Heart right ventricle (tissue), 16 donors: ENCODE measurements around the gene VDR. TPM values are rescaled to one million over a fixed set of nuclear protein-coding genes. Genes with fewer than 3 reads are reported as not detected.

Experiments
- ATAC-seq, 8 donors: fragments of 200-7000 bp; cut with Tn5 transposase; one replicate each; pipeline ENCODE4 v1.9.1; 2020; ENCODE audit warnings: mild to moderate bottlenecking in 8 of 8, moderate library complexity in 8 of 8, moderate number of reproducible peaks in 1 of 8
- DNase-seq, 2 donors: peaks; one replicate each; pipeline ENCODE4 v3.0.0-alpha.2; 2020
- H3K27ac ChIP-seq, 10 donors: fragments of 200-600 bp; sonication (generic) in 2 of 10; one replicate each; pipeline versions ENCODE4 v1.5.0 to v1.8.0; 2020 to 2022; ENCODE audit warnings: mild to moderate bottlenecking in 3 of 10
- H3K27me3 ChIP-seq, 7 donors: fragments of 200-600 bp; one replicate each; pipeline ENCODE4 v1.8.0; 2021 to 2022; ENCODE audit warnings: mild to moderate bottlenecking in 2 of 7
- H3K36me3 ChIP-seq, 9 donors: fragments of 200-600 bp; sonication (generic) in 1 of 9; one replicate each; pipeline versions ENCODE4 v1.5.0 to v1.8.0; 2020 to 2022; ENCODE audit warnings: mild to moderate bottlenecking in 2 of 9
- H3K4me1 ChIP-seq, 9 donors: fragments of 200-600 bp; sonication (generic) in 1 of 9; one replicate each; pipeline versions ENCODE4 v1.5.0 to v1.8.0; 2020 to 2022; ENCODE audit warnings: mild to moderate bottlenecking in 4 of 9
- H3K4me3 ChIP-seq, 10 donors: fragments of 200-600 bp; sonication (generic) in 2 of 10; one replicate each; pipeline versions ENCODE4 v1.5.0 to v1.8.0; 2020 to 2022; ENCODE audit warnings: mild to moderate bottlenecking in 7 of 10, moderate library complexity in 2 of 10
- H3K9me3 ChIP-seq, 11 donors: fragments of 200-600 bp in 10 of 11; sonication (generic) in 2 of 11; one replicate each; pipeline versions ENCODE4 v1.5.0 to v1.8.0; 2013 to 2022; ENCODE audit warnings: mild to moderate bottlenecking in 2 of 11, control low read depth in 1 of 11, moderate library complexity in 1 of 11
- WGBS, 2 donors: extraction: QIAGEN DNeasy Blood & Tissue Kit; methylation state at CpG; one replicate each; pipeline ENCODE4 v1.1.7; 2013; ENCODE audit warnings: inconsistent platforms in 1 of 2; 5-methylcytosine and 5-hydroxymethylcytosine counted together
- intact Hi-C, 10 donors: fragments of 100-400 bp; cut with DNase I; formaldehyde crosslinking; loops; one replicate each; pipeline versions ENCODE4 v1.11.1 to v1.14.2; 2022
- polyA plus RNA-seq, 2 donors: library from polyadenylated mRNA; stranded (reverse); fragments of 200-250 nt; gene quantifications; one replicate each; pipeline ENCODE4 v1.2.3, GENCODE V29; 2013
- total RNA-seq, 10 donors: library from RNA; stranded (reverse); fragmentation: NEBNext Ultra II Directional in 3 of 10; extraction: Animal tissue kit (Norgen Biotek cat#: 25700) in 3 of 10; gene quantifications; one replicate each; pipeline versions ENCODE4 v1.2.1 to v1.2.4, GENCODE V29; 2021 to 2023
- TF ChIP-seq, protein P1 (sequence below), 9 donors: fragments of 200-600 bp; sonication (generic) in 2 of 9; IDR thresholded peaks; one replicate each; pipeline versions ENCODE4 v1.5.0 to v1.8.0; 2021 to 2022; ENCODE audit warnings: antibody characterized with exemption in 9 of 9, mild to moderate bottlenecking in 5 of 9, moderate library complexity in 1 of 9
- donor health status: Arrhythmogenic right ventricular cardiomyopathy.
- donor health status: ischemic (EF 13 %, LVEDD 7.1; RV severe dilation, severe dysfunction).
- donor health status: healthy with polysubstance abuse.
- donor health status: DM: no; HTN: yes; CAD: no.
- donor health status: DM: no; HTN: no; CAD: no.
- donor health status: ischemic (EF 25% LVEDD 6.9; RV normal size, moderate dysfunction).
- donor health status: ischemic (EF 25% LVEDD 5.7; RV mildly dilated, moderate dysfunction).
- donor health status: healthy.
- donor health status: DM: yes; HTN: yes; CAD: no.
- donor health status: Ischemic cardiomyopathy.
- donor health status: ischemic (EF 35%, LVEDD 5.7; RV mildly dilated, moderate dysfunction).
- donor health status: nonischemic (EF 11% LVEDD 7.7; RV severe dilation, severe dysfunction).
- donor health status: DM: yes; HTN: yes; CAD: no.
- donor health status: PGD.
- donor health status: ischemic (EF 29% LVEDD 5.4; RV normal size, mild dysfunction).
- donor health status: nonischemic (EF 23%, LVEDD 6.1; RV moderate dilation, normal function).

The VDR gene
- total and polyA plus RNA-seq, 12 donors = 0.08 to 3.0 (median 0.31) TPM

DNA sequence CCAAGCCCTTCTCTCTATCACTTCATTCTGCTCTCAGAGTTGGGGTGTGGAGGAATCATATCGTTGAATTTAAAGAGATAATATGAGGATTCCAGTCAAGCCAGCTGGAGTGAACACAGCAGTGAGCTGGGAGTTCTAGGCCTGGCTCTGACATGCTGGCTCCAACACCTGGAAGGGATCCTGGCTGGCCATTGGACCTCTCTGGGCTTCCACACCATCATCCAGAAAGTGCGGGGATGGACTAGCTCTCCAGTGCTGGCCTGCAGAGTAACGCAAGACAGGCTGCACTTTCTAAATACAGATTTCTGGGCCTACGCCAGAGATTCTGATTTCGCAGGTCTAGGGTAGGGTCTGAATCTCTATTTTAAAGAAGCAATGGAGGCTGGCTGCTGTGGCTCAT is 50.3 kb downstream of the VDR start:
- no peak for ATAC-seq
- H3K9me3 ChIP-seq = no peaks in the 10 kb centered on the region
- H3K27me3 ChIP-seq = no peaks in the 10 kb centered on the region
- no peak for DNase-seq
- H3K36me3 ChIP-seq = peaks cover 0 to 64% (median 0%) of the 10 kb centered on the region in 9 donors
- TF ChIP-seq, protein P1, sequence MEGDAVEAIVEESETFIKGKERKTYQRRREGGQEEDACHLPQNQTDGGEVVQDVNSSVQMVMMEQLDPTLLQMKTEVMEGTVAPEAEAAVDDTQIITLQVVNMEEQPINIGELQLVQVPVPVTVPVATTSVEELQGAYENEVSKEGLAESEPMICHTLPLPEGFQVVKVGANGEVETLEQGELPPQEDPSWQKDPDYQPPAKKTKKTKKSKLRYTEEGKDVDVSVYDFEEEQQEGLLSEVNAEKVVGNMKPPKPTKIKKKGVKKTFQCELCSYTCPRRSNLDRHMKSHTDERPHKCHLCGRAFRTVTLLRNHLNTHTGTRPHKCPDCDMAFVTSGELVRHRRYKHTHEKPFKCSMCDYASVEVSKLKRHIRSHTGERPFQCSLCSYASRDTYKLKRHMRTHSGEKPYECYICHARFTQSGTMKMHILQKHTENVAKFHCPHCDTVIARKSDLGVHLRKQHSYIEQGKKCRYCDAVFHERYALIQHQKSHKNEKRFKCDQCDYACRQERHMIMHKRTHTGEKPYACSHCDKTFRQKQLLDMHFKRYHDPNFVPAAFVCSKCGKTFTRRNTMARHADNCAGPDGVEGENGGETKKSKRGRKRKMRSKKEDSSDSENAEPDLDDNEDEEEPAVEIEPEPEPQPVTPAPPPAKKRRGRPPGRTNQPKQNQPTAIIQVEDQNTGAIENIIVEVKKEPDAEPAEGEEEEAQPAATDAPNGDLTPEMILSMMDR (IDR thresholded peaks at IDR 0.05) = no peak
- no peak overlapping the region for H3K27ac ChIP-seq
- intact Hi-C loops = loop anchor here in 1 of 10 donors (10.0 kb wide), 1 partner anchor 90 kb away; no protein-coding TSS in a partner anchor
- H3K4me1 ChIP-seq = peaks cover 0 to 4% (median 0%) of the 10 kb centered on the region in 9 donors
- 55 to 72% methylated on average over 5 of the region's 5 CpGs for WGBS, 2 donors
- H3K4me3 ChIP-seq = no peak overlapping the region

DNA sequence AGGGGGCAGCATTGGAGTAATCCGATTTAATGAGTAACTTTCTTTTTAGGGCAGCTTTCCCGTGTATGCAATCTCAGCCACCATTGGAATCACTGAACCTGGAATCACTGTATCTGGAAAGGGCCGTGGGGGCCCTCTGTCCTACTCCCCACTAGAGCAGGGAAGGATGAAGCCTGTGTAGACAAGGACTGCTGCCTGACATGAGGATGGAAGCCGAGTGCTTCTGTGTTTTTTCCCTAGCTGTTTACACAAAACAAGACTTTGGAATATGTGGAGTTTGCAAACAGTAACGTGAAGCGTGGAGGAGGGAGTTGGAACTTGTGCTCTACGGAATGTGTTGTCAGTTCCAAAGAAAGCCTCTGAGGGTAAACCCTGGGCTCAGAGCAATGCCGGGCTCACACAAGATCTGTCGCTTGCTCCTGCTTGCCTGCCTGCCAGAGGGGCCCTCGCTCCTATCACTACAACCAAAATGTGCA is 52.7 kb downstream of the VDR start:
- Histone ChIP-seq H3K4me3 (no peak overlapping the region), H3K27me3 (no peaks in the 10 kb centered on the region), H3K36me3 (peaks cover 0 to 64% (median 0%) of the 10 kb centered on the region in 9 donors), H3K4me1 (peaks cover 0 to 5% (median 0%) of the 10 kb centered on the region in 9 donors), H3K9me3 (no peaks in the 10 kb centered on the region), H3K27ac (no peak overlapping the region)
- no peak for DNase-seq
- ATAC-seq = peak in 4 of 8 donors; percentile 17 to 43 (median 30)
- 52 to 60% methylated on average over 10 of the region's 10 CpGs for WGBS, 2 donors
- intact Hi-C loops = loop anchor here in 1 of 10 donors (10.0 kb wide), 1 partner anchor 93 kb away; no protein-coding TSS in a partner anchor
- TF ChIP-seq, protein P1 (IDR thresholded peaks at IDR 0.05) = no peak

DNA sequence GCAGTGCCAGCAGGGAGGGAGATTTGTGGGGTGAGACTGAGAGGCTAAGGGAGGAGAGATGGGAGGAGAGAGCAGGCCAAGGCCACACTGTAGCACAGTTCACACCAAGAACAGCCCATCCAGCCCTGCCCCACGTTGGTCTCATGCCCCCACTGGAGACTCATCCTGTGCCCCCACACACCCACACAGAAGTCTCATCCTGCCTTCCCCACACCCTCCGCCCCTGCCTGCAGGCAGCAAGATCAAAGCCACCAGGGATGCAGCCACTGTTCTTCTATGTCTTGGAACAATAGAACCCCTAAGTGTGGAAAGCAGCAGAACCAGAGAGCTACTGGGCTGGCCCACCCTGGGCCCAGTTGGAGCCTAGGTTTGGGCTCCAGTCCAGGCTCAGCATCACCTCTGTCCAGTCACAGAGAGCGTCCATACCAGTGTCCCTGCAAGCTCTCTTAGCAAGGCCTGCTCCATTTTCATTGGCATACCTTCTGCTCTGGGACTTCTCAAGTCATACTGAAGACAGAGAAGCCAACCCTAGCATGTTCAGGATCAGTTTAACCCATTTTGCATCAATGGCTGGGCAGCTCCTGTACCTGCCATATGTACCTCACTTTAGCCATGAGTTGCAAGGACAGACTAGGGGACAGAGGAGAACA is 53.4 kb downstream of the VDR start:
- no peak overlapping the region for H3K27ac ChIP-seq
- TF ChIP-seq, protein P1 (IDR thresholded peaks at IDR 0.05) = no peak
- DNase-seq (no peak), ATAC-seq (peak in 1 of 8 donors; percentile 37)
- peaks cover 0 to 5% (median 0%) of the 10 kb centered on the region in 9 donors for H3K4me1 ChIP-seq
- WGBS, 2 donors = 73 to 75% methylated on average over 3 of the region's 3 CpGs
- H3K27me3 ChIP-seq = no peaks in the 10 kb centered on the region
- H3K4me3 ChIP-seq = no peak overlapping the region
- intact Hi-C loops = loop anchor here in 1 of 10 donors (10.0 kb wide), 1 partner anchor 93 kb away; no protein-coding TSS in a partner anchor
- no peaks in the 10 kb centered on the region for H3K9me3 ChIP-seq
- H3K36me3 ChIP-seq = peaks cover 0 to 63% (median 0%) of the 10 kb centered on the region in 9 donors

DNA sequence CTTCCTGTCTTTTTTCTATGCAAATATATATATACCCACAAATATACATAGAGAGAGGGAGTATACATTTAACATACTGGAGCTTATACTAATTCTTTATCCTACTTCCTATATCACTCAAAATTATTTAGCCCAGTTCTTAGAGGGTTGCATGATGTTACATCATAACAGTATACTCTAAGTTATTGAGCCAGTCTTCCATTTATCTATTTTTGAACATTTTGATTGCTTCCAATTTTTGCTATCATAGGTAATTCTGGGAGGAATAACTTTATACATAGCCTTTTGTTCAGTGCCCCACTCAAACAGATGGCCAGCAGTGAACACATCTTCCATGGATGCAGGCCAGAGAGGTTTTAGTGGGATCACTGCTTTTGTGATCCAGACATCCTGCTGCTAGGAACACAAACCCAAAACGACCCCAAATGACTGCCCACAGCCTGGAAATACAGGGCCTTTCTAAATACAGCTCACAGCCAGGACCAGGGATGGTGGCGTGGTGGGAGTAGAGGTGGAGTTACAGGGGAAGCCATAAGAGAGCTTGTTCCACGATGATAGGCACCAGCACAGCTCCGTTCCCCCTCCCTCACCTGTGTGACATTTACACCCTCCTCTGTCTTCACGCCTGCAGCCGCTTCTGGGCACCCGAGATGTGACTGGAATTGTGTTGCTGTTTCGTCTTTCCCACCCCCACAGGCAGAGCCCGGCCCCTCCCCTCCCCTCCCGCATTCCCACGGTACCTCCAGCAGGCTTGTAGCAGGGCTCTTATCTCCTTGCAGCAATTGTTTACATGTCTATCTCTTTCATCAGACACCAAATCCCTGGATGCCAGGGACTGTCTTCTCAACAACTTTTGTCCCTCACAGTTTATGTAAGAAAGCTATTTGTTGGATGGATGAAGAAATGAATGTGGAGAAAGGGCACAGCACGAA is 54.4 kb downstream of the VDR start:
- no peaks in the 10 kb centered on the region for H3K27me3 ChIP-seq
- ATAC-seq = no peak
- no peaks in the 10 kb centered on the region for H3K9me3 ChIP-seq
- intact Hi-C loops = loop anchor here in 1 of 10 donors (10.0 kb wide), 1 partner anchor 94 kb away; no protein-coding TSS in a partner anchor
- H3K36me3 ChIP-seq = peaks cover 0 to 63% (median 0%) of the 10 kb centered on the region in 9 donors
- TF ChIP-seq, protein P1 (IDR thresholded peaks at IDR 0.05) = no peak
- H3K27ac ChIP-seq = no peak overlapping the region
- no peak for DNase-seq
- WGBS, 2 donors = 70 to 82% methylated on average over 12 of the region's 12 CpGs
- peaks cover 0 to 5% (median 0%) of the 10 kb centered on the region in 9 donors for H3K4me1 ChIP-seq
- no peak overlapping the region for H3K4me3 ChIP-seq
